ENCODE results near the gene NTF3.

The NTF3 gene

GRCh38 chr12:5484426-5484825, 52.5 kb downstream of the NTF3 start:
- no peak overlapping the region for H3K9ac ChIP-seq
- no peaks in the 10 kb centered on the region for H3K9me3 ChIP-seq
- no peaks in the 10 kb centered on the region for H3K27me3 ChIP-seq
- H3K36me3 ChIP-seq, result no peaks in the 10 kb centered on the region
- H3K4me3 ChIP-seq, result no peak overlapping the region
- H4K20me1 ChIP-seq, result no peaks in the 10 kb centered on the region
- H3K27ac ChIP-seq, result no peak overlapping the region
- H3K4me1 ChIP-seq, result no peaks in the 10 kb centered on the region
- H3K4me2 ChIP-seq, result no peak overlapping the region
- no peak for TF ChIP-seq Cebpa-rat (IDR thresholded peaks at IDR 0.05)

- Histone ChIP-seq H3K4me1 (no peaks in the 10 kb centered on the region), H3K9ac (no peak overlapping the region), H3K9me3 (no peaks in the 10 kb centered on the region), H4K20me1 (no peaks in the 10 kb centered on the region), H3K4me3 (no peak overlapping the region), H3K36me3 (no peaks in the 10 kb centered on the region), H3K27me3 (no peaks in the 10 kb centered on the region), H3K4me2 (no peak overlapping the region), H3K27ac (no peak overlapping the region)
- no peak for TF ChIP-seq Cebpa-rat (IDR thresholded peaks at IDR 0.05)
Observed at GRCh38 chr12:5485454-5485853, 53.5 kb downstream of the NTF3 start.

DNA sequence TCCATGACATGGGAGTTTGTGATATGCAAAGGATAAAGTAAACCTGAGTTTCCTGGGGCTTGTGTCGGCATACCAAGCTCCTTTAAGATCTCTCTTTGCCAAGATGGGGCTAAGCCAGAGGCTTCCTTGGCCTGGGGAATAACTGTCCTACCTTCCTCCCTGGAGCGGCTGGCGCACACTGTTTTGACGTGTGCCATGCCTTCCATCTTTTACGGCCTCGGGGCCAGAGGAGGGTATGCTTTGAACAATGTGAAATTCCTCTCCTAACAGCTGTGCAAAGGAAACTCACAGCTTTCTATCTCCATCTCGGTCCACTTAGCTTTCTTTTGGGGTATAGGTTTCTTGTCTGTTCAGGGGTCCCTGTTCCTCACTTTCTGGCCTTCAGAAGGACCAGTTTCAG, 55.2 kb downstream of the NTF3 start:
- Histone ChIP-seq H3K27ac (no peak overlapping the region), H3K27me3 (no peaks in the 10 kb centered on the region), H3K4me3 (no peak overlapping the region), H3K9me3 (no peaks in the 10 kb centered on the region), H4K20me1 (no peaks in the 10 kb centered on the region), H3K4me1 (no peaks in the 10 kb centered on the region), H3K9ac (no peak overlapping the region), H3K36me3 (no peaks in the 10 kb centered on the region), H3K4me2 (no peak overlapping the region)
- no peak for TF ChIP-seq Cebpa-rat (IDR thresholded peaks at IDR 0.05)

GRCh38 chr12:5487948-5488625, 56.2 kb downstream of the NTF3 start:
- Histone ChIP-seq H3K4me2 (no peak overlapping the region), H3K27me3 (no peaks in the 10 kb centered on the region)
- TF ChIP-seq Cebpa-rat (IDR thresholded peaks at IDR 0.05), result no peak

GRCh38 chr12:5488626-5488955, 56.7 kb downstream of the NTF3 start:
- no peaks in the 10 kb centered on the region for H3K27me3 ChIP-seq
- H4K20me1 ChIP-seq, result no peaks in the 10 kb centered on the region
- H3K9me3 ChIP-seq, result no peaks in the 10 kb centered on the region
- TF ChIP-seq Cebpa-rat (IDR thresholded peaks at IDR 0.05), result no peak
- H3K4me3 ChIP-seq, result no peak overlapping the region
- no peak overlapping the region for H3K9ac ChIP-seq
- H3K4me1 ChIP-seq, result no peaks in the 10 kb centered on the region
- H3K27ac ChIP-seq, result no peak overlapping the region
- no peak overlapping the region for H3K4me2 ChIP-seq
- H3K36me3 ChIP-seq, result no peaks in the 10 kb centered on the region

More at GRCh38 chr12:5487948-5488625, 56.2 kb downstream of the NTF3 start:
- no peaks in the 10 kb centered on the region for H4K20me1 ChIP-seq
- no peaks in the 10 kb centered on the region for H3K9me3 ChIP-seq
- no peak overlapping the region for H3K9ac ChIP-seq
- H3K27ac ChIP-seq, result no peak overlapping the region
- H3K36me3 ChIP-seq, result no peaks in the 10 kb centered on the region
- H3K4me1 ChIP-seq, result no peaks in the 10 kb centered on the region
- H3K4me3 ChIP-seq, result no peak overlapping the region

DNA sequence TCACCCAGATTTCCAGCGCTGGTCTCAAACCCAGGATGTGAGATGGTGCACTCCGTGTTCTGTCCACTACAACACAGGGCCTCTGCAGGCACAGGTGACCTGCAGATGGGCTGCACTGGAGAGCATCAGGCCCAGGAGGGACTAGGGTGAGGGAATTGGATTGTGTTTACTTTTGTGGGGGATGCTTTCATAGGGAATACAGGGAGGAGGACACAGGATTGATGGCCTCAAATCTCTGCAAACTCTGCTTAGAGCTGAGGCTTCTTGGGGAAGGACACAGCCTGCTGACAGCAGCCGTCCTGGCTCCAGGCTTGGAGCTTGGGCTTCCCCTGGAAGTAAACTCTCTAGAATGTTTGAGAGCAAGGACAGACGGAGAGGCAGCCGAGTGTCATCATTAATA, 57.1 kb downstream of the NTF3 start:
- Histone ChIP-seq H3K27me3 (no peaks in the 10 kb centered on the region), H3K9me3 (no peaks in the 10 kb centered on the region), H3K9ac (no peak overlapping the region), H3K4me1 (no peaks in the 10 kb centered on the region), H3K4me3 (no peak overlapping the region), H3K36me3 (no peaks in the 10 kb centered on the region), H3K4me2 (no peak overlapping the region), H3K27ac (no peak overlapping the region), H4K20me1 (no peaks in the 10 kb centered on the region)
- TF ChIP-seq Cebpa-rat (IDR thresholded peaks at IDR 0.05), result no peak

DNA sequence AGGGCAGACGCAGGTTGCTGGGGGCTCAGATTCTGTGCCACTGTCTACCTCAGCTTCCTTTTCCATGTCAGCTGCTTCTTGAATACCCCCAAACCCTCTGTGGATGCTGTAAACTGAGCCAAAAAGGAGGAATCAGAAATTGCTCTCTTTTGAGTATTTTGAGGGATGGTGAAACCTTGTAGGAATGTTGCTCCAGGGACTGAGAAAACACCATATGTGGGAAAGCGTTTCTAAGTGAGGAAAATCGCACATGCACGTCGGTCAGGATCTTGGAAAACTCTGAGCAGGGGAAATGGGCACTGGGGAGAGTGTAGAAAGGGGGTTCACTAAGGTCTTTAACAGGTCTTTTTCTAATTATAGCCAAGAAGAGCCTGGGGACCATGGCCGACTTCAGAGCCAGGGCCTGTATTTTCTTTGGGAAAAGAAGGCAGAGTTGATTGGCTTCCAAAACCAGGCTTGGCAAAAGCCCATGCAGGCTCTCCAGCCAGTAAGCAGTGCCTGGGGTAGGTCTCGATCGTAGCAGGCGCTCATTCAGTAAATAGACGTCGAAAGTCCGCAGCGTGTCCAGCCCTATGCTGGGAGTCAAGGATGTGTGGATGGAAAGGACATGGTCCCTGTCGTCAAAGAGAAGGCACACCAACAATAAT, 58.0 kb downstream of the NTF3 start:
- Histone ChIP-seq H3K27me3 (no peaks in the 10 kb centered on the region), H3K27ac (no peak overlapping the region), H3K4me3 (no peak overlapping the region), H4K20me1 (no peaks in the 10 kb centered on the region), H3K36me3 (no peaks in the 10 kb centered on the region), H3K4me1 (no peaks in the 10 kb centered on the region), H3K9ac (no peak overlapping the region), H3K4me2 (no peak overlapping the region), H3K9me3 (no peaks in the 10 kb centered on the region)
- TF ChIP-seq Cebpa-rat (IDR thresholded peaks at IDR 0.05), result no peak

DNA sequence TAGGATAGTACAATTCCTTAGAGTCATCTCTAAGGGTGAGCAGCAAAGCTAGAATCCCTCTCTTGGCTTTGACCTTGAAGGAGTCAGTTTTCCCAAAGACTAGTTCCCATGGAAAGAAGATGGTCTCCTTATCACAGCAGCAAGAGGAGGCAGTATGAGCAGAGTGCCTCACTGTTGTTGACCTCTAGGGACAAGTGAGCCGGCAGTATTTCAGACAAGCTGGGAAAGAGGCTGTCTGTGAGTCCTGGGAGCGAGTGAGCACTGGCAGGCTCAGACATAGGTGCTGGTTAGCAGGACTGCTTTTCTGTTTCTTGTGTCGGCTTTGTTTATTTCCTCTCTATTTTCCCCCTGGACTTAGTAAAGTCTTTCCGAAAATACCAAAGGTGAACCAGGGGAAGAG, 60.7 kb downstream of the NTF3 start:
- Histone ChIP-seq H4K20me1 (no peaks in the 10 kb centered on the region), H3K27ac (no peak overlapping the region), H3K9ac (no peak overlapping the region), H3K4me2 (no peak overlapping the region), H3K4me1 (no peaks in the 10 kb centered on the region), H3K9me3 (no peaks in the 10 kb centered on the region), H3K27me3 (no peaks in the 10 kb centered on the region), H3K4me3 (no peak overlapping the region), H3K36me3 (no peaks in the 10 kb centered on the region)
- TF ChIP-seq Cebpa-rat (IDR thresholded peaks at IDR 0.05), result no peak

DNA sequence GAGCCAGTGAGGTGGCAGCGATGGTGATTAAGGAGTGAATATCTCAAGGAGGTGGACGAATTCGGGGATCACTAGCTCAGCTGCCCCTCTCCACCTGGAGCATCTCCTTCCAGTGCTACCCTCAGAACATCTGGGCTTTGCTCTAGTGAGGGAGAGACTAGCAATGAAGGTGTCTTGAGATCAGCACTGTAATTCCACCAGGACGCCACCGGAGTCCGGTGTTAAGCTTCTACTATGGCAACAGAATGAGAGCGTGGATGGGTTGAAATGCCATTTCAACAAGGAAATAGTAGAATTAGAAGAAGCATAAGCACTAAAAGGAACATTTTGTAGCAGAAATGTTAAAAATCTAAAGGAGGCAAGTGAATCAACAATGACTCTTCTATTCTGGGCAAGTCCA, 61.1 kb downstream of the NTF3 start:
- H4K20me1 ChIP-seq, result no peaks in the 10 kb centered on the region
- no peak overlapping the region for H3K9ac ChIP-seq
- H3K27ac ChIP-seq, result no peak overlapping the region
- no peak overlapping the region for H3K4me3 ChIP-seq
- no peaks in the 10 kb centered on the region for H3K36me3 ChIP-seq
- no peaks in the 10 kb centered on the region for H3K27me3 ChIP-seq
- H3K4me2 ChIP-seq, result no peak overlapping the region
- no peaks in the 10 kb centered on the region for H3K9me3 ChIP-seq
- TF ChIP-seq Cebpa-rat (IDR thresholded peaks at IDR 0.05), result no peak
- no peaks in the 10 kb centered on the region for H3K4me1 ChIP-seq

- no peaks in the 10 kb centered on the region for H3K36me3 ChIP-seq
- no peak for TF ChIP-seq Cebpa-rat (IDR thresholded peaks at IDR 0.05)
- H3K27me3 ChIP-seq, result no peaks in the 10 kb centered on the region
- H3K4me2 ChIP-seq, result no peak overlapping the region
- H3K9me3 ChIP-seq, result no peaks in the 10 kb centered on the region
- H3K4me1 ChIP-seq, result no peaks in the 10 kb centered on the region
- no peak overlapping the region for H3K27ac ChIP-seq
- no peaks in the 10 kb centered on the region for H4K20me1 ChIP-seq
- H3K9ac ChIP-seq, result no peak overlapping the region
- H3K4me3 ChIP-seq, result no peak overlapping the region
Observed at GRCh38 chr12:5494343-5494742, 62.4 kb downstream of the NTF3 start.

All from BLaER1 (cell line).